Stomach (tissue), 9 donors: ENCODE results near the gene NEK4. TPM values are rescaled to one million over a fixed set of nuclear protein-coding genes. Genes with fewer than 3 reads are reported as not detected.

Experiments
- DNase-seq, 2 donors: peaks; one replicate each; pipeline versions ENCODE4 v3.0.0 to v3.0.0-alpha.2; 2013 to 2019
- H3K27ac ChIP-seq, 5 donors: fragments of 200-600 bp in 4 of 5; sonication (generic) in 4 of 5; one replicate each; pipeline ENCODE4 v1.5.1; 2013 to 2019; ENCODE audit warnings: mild to moderate bottlenecking in 1 of 5, moderate library complexity in 1 of 5
- H3K27me3 ChIP-seq, 3 donors: fragments of 200-600 bp; sonication (generic); one replicate each; pipeline ENCODE4 v1.5.1; 2017 to 2019; ENCODE audit warnings: mixed run types in 1 of 3
- H3K36me3 ChIP-seq, 4 donors: fragments of 200-600 bp; sonication (generic); 1 replicate in 3 of 4; 2 replicates in 1 of 4; pipeline ENCODE4 v1.5.1; 2016 to 2019
- H3K4me1 ChIP-seq, 4 donors: fragments of 200-600 bp; sonication (generic); one replicate each; pipeline ENCODE4 v1.5.1; 2016 to 2019
- H3K4me3 ChIP-seq, 4 donors: fragments of 200-600 bp; sonication (generic) in 3 of 4; one replicate each; pipeline ENCODE4 v1.5.1; 2016 to 2019; ENCODE audit warnings: mild to moderate bottlenecking in 1 of 4
- H3K9me3 ChIP-seq, 4 donors: fragments of 200-600 bp; sonication (generic); one replicate each; pipeline ENCODE4 v1.5.1; 2016 to 2019
- CTCF ChIP-seq, 7 experiments: fragments of 450-650 bp in 4 of 7; fragments of 200-600 bp in 3 of 7; sonication (generic) in 3 of 7; IDR thresholded peaks; one replicate each; pipeline ENCODE4 v1.5.1; 2016 to 2019; ENCODE audit warnings: antibody characterized with exemption in 7 of 7, control low read depth in 2 of 7, mild to moderate bottlenecking in 1 of 7
- EP300 ChIP-seq: sonication (generic); formaldehyde crosslinking; IDR thresholded peaks from one replicate; pipeline ENCODE4 v1.6.1; 2017; ENCODE audit warnings: antibody characterized with exemption
- POLR2A ChIP-seq, 4 donors: fragments of 450-650 bp; IDR thresholded peaks; one replicate each; pipeline ENCODE4 v1.6.1; 2016; ENCODE audit warnings: antibody characterized with exemption in 4 of 4, control low read depth in 2 of 4, mild to moderate bottlenecking in 1 of 4, moderate library complexity in 1 of 4
- POLR2AphosphoS5 ChIP-seq, 3 donors: sonication (generic); formaldehyde crosslinking; IDR thresholded peaks; one replicate each; pipeline ENCODE4 v1.6.1; 2016; ENCODE audit warnings: antibody characterized with exemption in 3 of 3
- WGBS, 5 donors: extraction: QIAGEN DNeasy Blood & Tissue Kit in 3 of 5; methylation state at CpG; one replicate each; pipeline versions ENCODE4 v1.1.5 to v1.1.7; 2013 to 2018; 5-methylcytosine and 5-hydroxymethylcytosine counted together
- intact Hi-C: fragments of 100-400 bp; cut with DNase I; formaldehyde crosslinking; loops from one replicate; pipeline ENCODE4 v1.15.1; 2023; ENCODE audit warnings: low total_unique reads
- polyA plus RNA-seq, 3 donors: library from polyadenylated mRNA; stranded (reverse); fragments of 200-250 nt; gene quantifications; one replicate each; pipeline ENCODE4 v1.2.3, GENCODE V29; 2013
- total RNA-seq, 5 donors: library from RNA; depleted of rRNA; stranded (reverse); fragments of >200 nt; gene quantifications; one replicate each; pipeline versions ENCODE4 v1.1.0 to v1.2.3, GENCODE V29; 2014 to 2016
- donor health status: healthy with polysubstance abuse.
- donor health status: Bipolar disorder and iron deficiency.
- donor health status: healthy.

Gene NEK4
- total and polyA plus RNA-seq, 8 donors: 4.3 to 30.7 (median 12.6) TPM

- H3K27ac ChIP-seq: no peak overlapping the region
- no peak for DNase-seq
- H3K4me3 ChIP-seq: no peak overlapping the region
- intact Hi-C loops: no loop called here
- peaks cover 4 to 18% (median 7%) of the 10 kb centered on the region in 4 donors for H3K9me3 ChIP-seq
- no peaks in the 10 kb centered on the region for H3K27me3 ChIP-seq
- H3K4me1 ChIP-seq: peaks cover 0 to 10% (median 0%) of the 10 kb centered on the region in 4 donors
- WGBS, 5 donors: 93 to 100% (median 93%) methylated on average over 5 of the region's 5 CpGs
- TF ChIP-seq CTCF (IDR thresholded peaks at IDR 0.05): no peak
- no peak for TF ChIP-seq EP300
- H3K36me3 ChIP-seq: peaks cover 0 to 32% (median 16%) of the 10 kb centered on the region in 4 donors
Measured at GRCh38 chr3:52723935-52724334, 46.8 kb downstream of the NEK4 start.

GRCh38 chr3:52722491-52722890, 48.2 kb downstream of the NEK4 start:
- no peak for TF ChIP-seq EP300
- TF ChIP-seq POLR2A (IDR thresholded peaks at IDR 0.05): no peak
- TF ChIP-seq POLR2AphosphoS5 (IDR thresholded peaks at IDR 0.05): no peak
- no peak for TF ChIP-seq CTCF (IDR thresholded peaks at IDR 0.05)
- intact Hi-C loops: no loop called here
- H3K4me3 ChIP-seq: no peak overlapping the region
- H3K27me3 ChIP-seq: no peaks in the 10 kb centered on the region
- no peak overlapping the region for H3K27ac ChIP-seq
- WGBS, 5 donors: 93 to 98% (median 95%) methylated on average over 7 of the region's 7 CpGs
- DNase-seq: no peak
- H3K4me1 ChIP-seq: peaks cover 0 to 10% (median 0%) of the 10 kb centered on the region in 4 donors
- peaks cover 0 to 26% (median 14%) of the 10 kb centered on the region in 4 donors for H3K36me3 ChIP-seq
- H3K9me3 ChIP-seq: peaks cover 0 to 5% (median 0%) of the 10 kb centered on the region in 4 donors

- H3K4me1 ChIP-seq: peaks cover 0 to 10% (median 0%) of the 10 kb centered on the region in 4 donors
- H3K27me3 ChIP-seq: no peaks in the 10 kb centered on the region
- no peak overlapping the region for H3K4me3 ChIP-seq
- intact Hi-C loops: no loop called here
- TF ChIP-seq EP300 (no peak), POLR2AphosphoS5 (IDR thresholded peaks at IDR 0.05) (no peak), CTCF (IDR thresholded peaks at IDR 0.05) (no peak), POLR2A (IDR thresholded peaks at IDR 0.05) (no peak)
- H3K36me3 ChIP-seq: peaks cover 0 to 26% (median 16%) of the 10 kb centered on the region in 4 donors
- H3K27ac ChIP-seq: no peak overlapping the region
- no peak for DNase-seq
- 91 to 100% (median 96%) methylated on average over 1 of the region's 1 CpG for WGBS, 5 donors
- peaks cover 0 to 5% (median 0%) of the 10 kb centered on the region in 4 donors for H3K9me3 ChIP-seq
Measured at GRCh38 chr3:52721730-52722008, 49.1 kb downstream of the NEK4 start.

GRCh38 chr3:52721002-52721729, 49.6 kb downstream of the NEK4 start:
- WGBS, 5 donors: 84 to 90% (median 86%) methylated on average over 6 of the region's 6 CpGs
- H3K9me3 ChIP-seq: peaks cover 0 to 5% (median 0%) of the 10 kb centered on the region in 4 donors

More at GRCh38 chr3:52721002-52721729, 49.6 kb downstream of the NEK4 start:
- H3K4me3 ChIP-seq: no peak overlapping the region
- no peaks in the 10 kb centered on the region for H3K27me3 ChIP-seq
- intact Hi-C loops: no loop called here
- DNase-seq: peak in 1 of 2 donors; percentile 41
- H3K4me1 ChIP-seq: peaks cover 0 to 10% (median 0%) of the 10 kb centered on the region in 4 donors
- H3K36me3 ChIP-seq: peaks cover 0 to 26% (median 18%) of the 10 kb centered on the region in 4 donors
- H3K27ac ChIP-seq: peak overlapping the region in 1 of 5 donors; percentile 32
- TF ChIP-seq POLR2AphosphoS5 (IDR thresholded peaks at IDR 0.05) (no peak), CTCF (IDR thresholded peaks at IDR 0.05) (no peak), EP300 (no peak), POLR2A (IDR thresholded peaks at IDR 0.05) (no peak)
